ENCODE measurements around the gene AHSA1.

GRCh38 chr14:77416836-77417235 lies 41.1 kb upstream of the AHSA1 start:
- TF ChIP-seq CTCF (IDR thresholded peaks at IDR 0.05) (no peak), POLR2A (IDR thresholded peaks at IDR 0.05) (no peak), EP300 (IDR thresholded peaks at IDR 0.05) (no peak)

All from tibial nerve (tissue), 4 donors.